A673 (cell line): ENCODE measurements around the gene TRIM60. TPM values are rescaled to one million over a fixed set of nuclear protein-coding genes. Genes with fewer than 3 reads are reported as not detected.

ENCODE experiments used
- BruUV-seq: library from RNA; stranded (reverse); fragments of 400-500 nt; replicated peaks from 2 replicates; lab custom pipeline; 2021; lab: Mats Ljungman, UMichigan
- CTCF ChIA-PET: fragments of 300-600 bp; sonication (Branson Sonifier 250); formaldehyde crosslinking; loops from one replicate; lab custom pipeline; 2022; ENCODE audit warnings: antibody characterized with exemption; lab: Charles Lee
- POLR2A ChIA-PET: fragments of 300-600 bp; sonication (Branson Sonifier 250); formaldehyde crosslinking; loops from one replicate; lab custom pipeline; 2022; ENCODE audit warnings: antibody characterized with exemption; ENCODE audit not compliant: low non-redundant PET; lab: Charles Lee
- DNase-seq: peaks from one replicate; pipeline ENCODE4 v3.0.0-alpha.2; 2015; ENCODE audit warnings: low spot score
- H3K27ac ChIP-seq: fragments of 200-600 bp; sonication (generic); 2 replicates; pipeline ENCODE4 v1.5.1; 2016; ENCODE audit warnings: mixed run types, low read depth, mild to moderate bottlenecking, mixed read lengths, antibody characterized with exemption, low read length; ENCODE audit not compliant: poor library complexity, severe bottlenecking
- H3K27me3 ChIP-seq: fragments of 200-600 bp; sonication (generic); replicated peaks from 2 replicates; pipeline ENCODE4 v1.6.1; 2017; ENCODE audit warnings: mixed run types, low read depth, mild to moderate bottlenecking, mixed read lengths, antibody characterized with exemption, low read length; ENCODE audit not compliant: insufficient read depth, poor library complexity
- H3K36me3 ChIP-seq: fragments of 200-600 bp; sonication (generic); 2 replicates; pipeline ENCODE4 v1.6.1; 2016; ENCODE audit warnings: mixed run types, mild to moderate bottlenecking, mixed read lengths, antibody characterized with exemption, low read length; ENCODE audit not compliant: insufficient read depth, poor library complexity, severe bottlenecking
- H3K4me1 ChIP-seq: fragments of 200-600 bp; sonication (generic); 2 replicates; pipeline ENCODE4 v1.6.1; 2017; ENCODE audit warnings: mixed run types, mild to moderate bottlenecking, mixed read lengths, antibody characterized with exemption, low read length; ENCODE audit not compliant: insufficient read depth, poor library complexity, severe bottlenecking
- H3K4me3 ChIP-seq: fragments of 200-600 bp; sonication (generic); 2 replicates; pipeline ENCODE4 v1.5.1; 2016; ENCODE audit warnings: low read depth, mixed run types, mild to moderate bottlenecking, mixed read lengths, low read length; ENCODE audit not compliant: poor library complexity, severe bottlenecking
- H3K9me3 ChIP-seq: fragments of 200-600 bp; sonication (generic); 2 replicates; pipeline ENCODE4 v1.6.1; 2016; ENCODE audit warnings: mixed run types, low read depth, mild to moderate bottlenecking, mixed read lengths, antibody characterized with exemption, low read length; ENCODE audit not compliant: poor library complexity, severe bottlenecking
- CTCF ChIP-seq: fragments of 300-800, 200-600 bp; sonication (generic); conservative IDR thresholded peaks from 2 replicates; pipeline ENCODE4 v1.5.1; 2017; ENCODE audit warnings: low read depth, mild to moderate bottlenecking, antibody characterized with exemption, low read length, moderate library complexity, mixed read lengths
- EZH2 ChIP-seq: fragments of 200-600 bp; sonication (generic); IDR thresholded peaks from 2 replicates; pipeline ENCODE4 v1.6.1; 2017; ENCODE audit warnings: borderline replicate concordance, low read depth, mild to moderate bottlenecking, mixed read lengths, antibody characterized with exemption, low read length; ENCODE audit not compliant: poor library complexity, severe bottlenecking
- intact Hi-C: fragments of 100-400 bp; cut with micrococcal nuclease; formaldehyde crosslinking; loops from one replicate; pipeline ENCODE4 v1.10.0; 2022; ENCODE audit not compliant: unreplicated experiment
- total RNA-seq: library from RNA; stranded (reverse); gene quantifications from 2 replicates; pipeline ENCODE4 v1.2.3, GENCODE V29; 2021

Gene TRIM60
- total RNA-seq, 1 experiment from 2014 or later, result not detected

GRCh38 chr4:165005352-165005925 lies 26.4 kb upstream of the TRIM60 start:
- no peak for DNase-seq
- ChIA-PET CTCF (no interaction called here), POLR2A (no interaction called here)
- H3K9me3 ChIP-seq, result no peaks in the 10 kb centered on the region
- H3K27ac ChIP-seq, result no peak overlapping the region
- no peaks in the 10 kb centered on the region for H3K36me3 ChIP-seq
- no peak for TF ChIP-seq CTCF
- TF ChIP-seq EZH2, result no peak
- no TSS peak for BruUV-seq
- H3K27me3 ChIP-seq, result no peaks in the 10 kb centered on the region
- intact Hi-C loops, result no loop called here
- no peaks in the 10 kb centered on the region for H3K4me1 ChIP-seq
- H3K4me3 ChIP-seq, result no peak overlapping the region

GRCh38 chr4:165006456-165006855 lies 25.3 kb upstream of the TRIM60 start:
- ChIA-PET POLR2A (no interaction called here), CTCF (no interaction called here)
- Histone ChIP-seq H3K4me1 (no peaks in the 10 kb centered on the region), H3K27me3 (no peaks in the 10 kb centered on the region), H3K9me3 (no peaks in the 10 kb centered on the region), H3K4me3 (no peak overlapping the region), H3K36me3 (no peaks in the 10 kb centered on the region), H3K27ac (no peak overlapping the region)
- TF ChIP-seq EZH2, result no peak
- TF ChIP-seq CTCF, result no peak
- no TSS peak for BruUV-seq
- intact Hi-C loops, result no loop called here
- DNase-seq, result no peak

GRCh38 chr4:165006886-165007285 lies 24.9 kb upstream of the TRIM60 start:
- ChIA-PET POLR2A (no interaction called here), CTCF (no interaction called here)
- Histone ChIP-seq H3K9me3 (no peaks in the 10 kb centered on the region), H3K27ac (no peak overlapping the region), H3K36me3 (no peaks in the 10 kb centered on the region), H3K27me3 (no peaks in the 10 kb centered on the region), H3K4me3 (no peak overlapping the region), H3K4me1 (no peaks in the 10 kb centered on the region)
- TF ChIP-seq CTCF, result no peak
- no peak for TF ChIP-seq EZH2
- intact Hi-C loops, result no loop called here
- no TSS peak for BruUV-seq
- DNase-seq, result no peak
